ENCODE data around the gene CDK5R2. TPM values are rescaled to one million over a fixed set of nuclear protein-coding genes. Genes with fewer than 3 reads are reported as not detected.

CDK5R2 gene
- total RNA-seq, 2 donors from 2014 or later, result 0.81 to 0.95 TPM

DNA sequence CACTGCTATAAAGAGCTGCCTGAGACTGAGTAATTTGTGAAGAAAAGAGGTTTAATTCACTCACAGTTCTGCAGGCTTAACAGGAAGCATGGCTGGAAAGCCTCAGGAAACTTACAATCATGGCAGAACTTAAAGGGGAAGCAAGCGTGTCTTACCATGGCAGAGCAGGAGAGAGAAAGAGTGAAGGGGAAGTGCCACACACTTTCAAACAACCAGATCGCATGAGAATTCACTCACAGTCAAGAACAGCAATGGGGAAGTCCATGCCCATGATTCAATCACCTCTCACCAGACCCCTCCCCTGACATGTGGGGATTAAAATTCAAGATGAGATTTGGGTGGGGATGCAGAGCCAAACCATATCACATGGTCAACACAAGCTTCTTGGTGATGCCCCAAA is 34.7 kb upstream of the CDK5R2 start:
- WGBS, 2 experiments (ENCODE audit: insufficient coverage in 1 of 2, insufficient read length in 1 of 2), result 95 to 100% methylated on average over 1 to 2 of the region's 2 CpGs
- Mint-ChIP-seq H3K36me3 (ENCODE audit: low read depth) (peaks cover 13% of the 10 kb centered on the region), H3K27ac (no peak overlapping the region), H3K9me3 (peaks cover 42% of the 10 kb centered on the region), H3K4me3 (no peak overlapping the region), H3K27me3 (ENCODE audit: insufficient read depth) (peaks cover 17% of the 10 kb centered on the region), H3K4me1 (no peaks in the 10 kb centered on the region)
- Histone ChIP-seq H3K27me3 (ENCODE audit: control insufficient read depth, insufficient read depth, low read length, poor library complexity, severe bottlenecking) (no peaks in the 10 kb centered on the region), H3K9ac (ENCODE audit: extremely low read depth, low read length, poor library complexity, severe bottlenecking) (no peak overlapping the region), H3K27ac (ENCODE audit: low read depth, low read length) (no peak overlapping the region), H3K9me3 (ENCODE audit: control insufficient read depth, low read length) (peaks cover 13% of the 10 kb centered on the region), H3K4me1 (ENCODE audit: control insufficient read depth, insufficient read depth, low read length) (no peaks in the 10 kb centered on the region), H3K4me3 (ENCODE audit: low read length) (no peak overlapping the region), H3K36me3 (ENCODE audit: control insufficient read depth, insufficient read depth, low read length) (no peaks in the 10 kb centered on the region)
- no peak for DNase-seq
- TF ChIP-seq, protein P1, sequence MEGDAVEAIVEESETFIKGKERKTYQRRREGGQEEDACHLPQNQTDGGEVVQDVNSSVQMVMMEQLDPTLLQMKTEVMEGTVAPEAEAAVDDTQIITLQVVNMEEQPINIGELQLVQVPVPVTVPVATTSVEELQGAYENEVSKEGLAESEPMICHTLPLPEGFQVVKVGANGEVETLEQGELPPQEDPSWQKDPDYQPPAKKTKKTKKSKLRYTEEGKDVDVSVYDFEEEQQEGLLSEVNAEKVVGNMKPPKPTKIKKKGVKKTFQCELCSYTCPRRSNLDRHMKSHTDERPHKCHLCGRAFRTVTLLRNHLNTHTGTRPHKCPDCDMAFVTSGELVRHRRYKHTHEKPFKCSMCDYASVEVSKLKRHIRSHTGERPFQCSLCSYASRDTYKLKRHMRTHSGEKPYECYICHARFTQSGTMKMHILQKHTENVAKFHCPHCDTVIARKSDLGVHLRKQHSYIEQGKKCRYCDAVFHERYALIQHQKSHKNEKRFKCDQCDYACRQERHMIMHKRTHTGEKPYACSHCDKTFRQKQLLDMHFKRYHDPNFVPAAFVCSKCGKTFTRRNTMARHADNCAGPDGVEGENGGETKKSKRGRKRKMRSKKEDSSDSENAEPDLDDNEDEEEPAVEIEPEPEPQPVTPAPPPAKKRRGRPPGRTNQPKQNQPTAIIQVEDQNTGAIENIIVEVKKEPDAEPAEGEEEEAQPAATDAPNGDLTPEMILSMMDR (conservative IDR thresholded peaks at IDR 0.05), result no peak

DNA sequence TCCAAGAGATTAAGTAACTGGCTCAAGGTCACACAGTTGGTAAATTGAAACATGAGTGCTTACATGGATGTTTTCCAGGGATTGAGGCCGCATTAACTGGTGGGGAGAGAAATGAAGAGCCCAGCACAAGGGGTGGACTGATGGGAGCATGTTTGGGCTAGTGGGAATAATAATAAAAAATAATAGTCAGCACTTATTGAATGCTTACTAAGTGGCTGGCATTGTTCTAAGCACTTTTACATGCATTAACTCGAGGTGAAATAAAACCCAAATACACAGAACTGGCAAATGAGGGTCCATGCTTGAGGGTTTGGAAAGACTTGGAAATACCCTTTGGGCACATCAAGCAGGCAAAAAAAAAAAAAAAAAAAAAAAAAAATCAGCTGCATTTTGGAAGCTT is 34.0 kb upstream of the CDK5R2 start:
- H3K36me3 Mint-ChIP-seq (ENCODE audit: low read depth), result peaks cover 13% of the 10 kb centered on the region
- no peaks in the 10 kb centered on the region for H3K4me1 Mint-ChIP-seq
- TF ChIP-seq, protein P1 (conservative IDR thresholded peaks at IDR 0.05), result no peak
- Histone ChIP-seq H3K27ac (ENCODE audit: low read depth, low read length) (no peak overlapping the region), H3K4me3 (ENCODE audit: low read length) (no peak overlapping the region), H3K4me1 (ENCODE audit: control insufficient read depth, insufficient read depth, low read length) (no peaks in the 10 kb centered on the region), H3K9me3 (ENCODE audit: control insufficient read depth, low read length) (peaks cover 13% of the 10 kb centered on the region), H3K27me3 (ENCODE audit: control insufficient read depth, insufficient read depth, low read length, poor library complexity, severe bottlenecking) (no peaks in the 10 kb centered on the region), H3K9ac (ENCODE audit: extremely low read depth, low read length, poor library complexity, severe bottlenecking) (no peak overlapping the region), H3K36me3 (ENCODE audit: control insufficient read depth, insufficient read depth, low read length) (no peaks in the 10 kb centered on the region)
- no peak overlapping the region for H3K4me3 Mint-ChIP-seq
- 70% methylated on average over 2 of the region's 2 CpGs for WGBS, 2 experiments (ENCODE audit: insufficient coverage in 1 of 2, insufficient read length in 1 of 2)
- peaks cover 49% of the 10 kb centered on the region for H3K9me3 Mint-ChIP-seq
- no peak for DNase-seq
- peaks cover 23% of the 10 kb centered on the region for H3K27me3 Mint-ChIP-seq (ENCODE audit: insufficient read depth)
- H3K27ac Mint-ChIP-seq, result no peak overlapping the region

- Mint-ChIP-seq H3K27me3 (ENCODE audit: insufficient read depth) (peaks cover 23% of the 10 kb centered on the region), H3K27ac (no peak overlapping the region), H3K4me1 (no peaks in the 10 kb centered on the region), H3K36me3 (ENCODE audit: low read depth) (peaks cover 9% of the 10 kb centered on the region), H3K4me3 (no peak overlapping the region), H3K9me3 (peaks cover 46% of the 10 kb centered on the region)
- Histone ChIP-seq H3K4me3 (ENCODE audit: low read length) (no peak overlapping the region), H3K36me3 (ENCODE audit: control insufficient read depth, insufficient read depth, low read length) (no peaks in the 10 kb centered on the region), H3K4me1 (ENCODE audit: control insufficient read depth, insufficient read depth, low read length) (no peaks in the 10 kb centered on the region), H3K9ac (ENCODE audit: extremely low read depth, low read length, poor library complexity, severe bottlenecking) (no peak overlapping the region), H3K27ac (ENCODE audit: low read depth, low read length) (no peak overlapping the region), H3K9me3 (ENCODE audit: control insufficient read depth, low read length) (peaks cover 13% of the 10 kb centered on the region), H3K27me3 (ENCODE audit: control insufficient read depth, insufficient read depth, low read length, poor library complexity, severe bottlenecking) (no peaks in the 10 kb centered on the region)
- 72 to 95% methylated on average over 2 of the region's 2 CpGs for WGBS, 2 experiments (ENCODE audit: insufficient coverage in 1 of 2, insufficient read length in 1 of 2)
- no peak for DNase-seq
- TF ChIP-seq, protein P1 (conservative IDR thresholded peaks at IDR 0.05), result no peak
Measured at GRCh38 chr2:218927422-218927821, 32.0 kb upstream of the CDK5R2 start.

Measured in endodermal cell (in vitro differentiated cells).